ENCODE results near the gene TTC24. TPM values are rescaled to one million over a fixed set of nuclear protein-coding genes. Genes with fewer than 3 reads are reported as not detected.

Gene TTC24
- total and polyA plus RNA-seq, 9 donors = 0.12 to 0.15 TPM; not detected in 7

- H3K4me3 ChIP-seq = no peak overlapping the region
- H3K4me1 ChIP-seq (ENCODE audit: insufficient read depth) = no peaks in the 10 kb centered on the region
- no peak overlapping the region for H3K27ac ChIP-seq
- no peaks in the 10 kb centered on the region for H3K36me3 ChIP-seq
- no peak for DNase-seq
- H3K9me3 ChIP-seq = no peaks in the 10 kb centered on the region
- no peak for TF ChIP-seq CTCF (IDR thresholded peaks at IDR 0.05)
- no peak for TF ChIP-seq POLR2A (IDR thresholded peaks at IDR 0.05)
- no peak for TF ChIP-seq EP300 (IDR thresholded peaks at IDR 0.05)
- no peaks in the 10 kb centered on the region for H3K27me3 ChIP-seq
- WGBS, 3 donors = 94 to 97% (median 97%) methylated on average over 12 of the region's 12 CpGs
- intact Hi-C loops (cut with DNase I) = loop anchor here in 1 of 4 donors (5.0 kb wide), 1 partner anchor 287 kb away; the partner anchor contains the start of gene PAQR6
Measured at GRCh38 chr1:156534424-156535060, 45.0 kb upstream of the TTC24 start.

GRCh38 chr1:156537027-156537426 is 42.5 kb upstream of the TTC24 start:
- Histone ChIP-seq H3K27ac (no peak overlapping the region), H3K27me3 (no peaks in the 10 kb centered on the region), H3K4me3 (no peak overlapping the region), H3K4me1 (ENCODE audit: insufficient read depth) (no peaks in the 10 kb centered on the region), H3K9me3 (no peaks in the 10 kb centered on the region), H3K36me3 (no peaks in the 10 kb centered on the region)
- 91 to 94% (median 93%) methylated on average over 9 of the region's 9 CpGs for WGBS, 3 donors
- TF ChIP-seq CTCF (IDR thresholded peaks at IDR 0.05) = no peak
- no peak for TF ChIP-seq EP300 (IDR thresholded peaks at IDR 0.05)
- no peak for TF ChIP-seq POLR2A (IDR thresholded peaks at IDR 0.05)
- intact Hi-C loops (cut with DNase I) = no loop called here
- no peak for DNase-seq

GRCh38 chr1:156538711-156539440 is 40.6 kb upstream of the TTC24 start:
- Histone ChIP-seq H3K4me3 (no peak overlapping the region), H3K4me1 (ENCODE audit: insufficient read depth) (no peaks in the 10 kb centered on the region), H3K27me3 (no peaks in the 10 kb centered on the region), H3K36me3 (no peaks in the 10 kb centered on the region), H3K27ac (no peak overlapping the region), H3K9me3 (no peaks in the 10 kb centered on the region)
- no peak for DNase-seq
- 82 to 83% (median 82%) methylated on average over 10 of the region's 10 CpGs for WGBS, 3 donors
- intact Hi-C loops (cut with DNase I) = no loop called here
- TF ChIP-seq CTCF (IDR thresholded peaks at IDR 0.05) (no peak), POLR2A (IDR thresholded peaks at IDR 0.05) (no peak), EP300 (IDR thresholded peaks at IDR 0.05) (no peak)

GRCh38 chr1:156539818-156540355 is 39.6 kb upstream of the TTC24 start:
- Histone ChIP-seq H3K9me3 (no peaks in the 10 kb centered on the region), H3K4me3 (no peak overlapping the region), H3K4me1 (ENCODE audit: insufficient read depth) (no peaks in the 10 kb centered on the region), H3K27me3 (no peaks in the 10 kb centered on the region), H3K36me3 (no peaks in the 10 kb centered on the region), H3K27ac (no peak overlapping the region)
- no peak for DNase-seq
- TF ChIP-seq POLR2A (IDR thresholded peaks at IDR 0.05) (no peak), EP300 (IDR thresholded peaks at IDR 0.05) (no peak), CTCF (IDR thresholded peaks at IDR 0.05) (no peak)
- intact Hi-C loops (cut with DNase I) = no loop called here
- WGBS, 3 donors = 86 to 95% (median 90%) methylated on average over 4 of the region's 4 CpGs
